Neural cell (in vitro differentiated cells): ENCODE measurements around the gene SLC1A2. TPM values are rescaled to one million over a fixed set of nuclear protein-coding genes. Genes with fewer than 3 reads are reported as not detected.
A peak's percentile ranks its signal among the peaks of the same experiment; 100 is the strongest.

ENCODE experiments used
- H2AFZ ChIP-seq: fragments of 200-600, 300-800 bp; sonication (generic), shearing (Covaris generic); 2 replicates; pipeline ENCODE4 v1.6.0; 2014; ENCODE audit warnings: low read depth, mild to moderate bottlenecking, antibody characterized with exemption, low read length, moderate library complexity
- H3F3A ChIP-seq: fragments of 200-600 bp; shearing (Covaris generic); 2 replicates; pipeline ENCODE4 v1.6.1; 2016; ENCODE audit warnings: mild to moderate bottlenecking, moderate library complexity, mixed read lengths, antibody characterized with exemption, low read length; ENCODE audit not compliant: insufficient read depth, poor library complexity, severe bottlenecking
- H3K27ac ChIP-seq: fragments of 200-600, 300-800 bp; sonication (generic), shearing (Covaris generic); 2 replicates; pipeline ENCODE4 v1.5.1; 2014; ENCODE audit warnings: mild to moderate bottlenecking, low read length, moderate library complexity
- H3K27me3 ChIP-seq: fragments of 300-800, 200-600 bp; sonication (generic), shearing (Covaris generic); 2 replicates; pipeline ENCODE4 v1.6.0; 2014; ENCODE audit warnings: mild to moderate bottlenecking, low read depth, low read length, moderate library complexity; ENCODE audit not compliant: insufficient read depth
- H3K36me3 ChIP-seq: fragments of 300-800, 200-600 bp; sonication (generic), shearing (Covaris generic); 2 replicates; pipeline ENCODE4 v1.5.1; 2014; ENCODE audit warnings: mild to moderate bottlenecking, antibody characterized with exemption, low read length, moderate library complexity; ENCODE audit not compliant: insufficient read depth
- H3K4me2 ChIP-seq: fragments of 300-800, 200-600 bp; sonication (generic), shearing (Covaris generic); 2 replicates; pipeline ENCODE4 v1.6.0; 2014; ENCODE audit warnings: mild to moderate bottlenecking, low read length
- H3K4me3 ChIP-seq: fragments of 300-800, 200-600 bp; sonication (generic), shearing (Covaris generic); 2 replicates; pipeline ENCODE4 v1.5.1; 2014; ENCODE audit warnings: mild to moderate bottlenecking, low read length, moderate library complexity
- H3K79me2 ChIP-seq: fragments of 200-600 bp; shearing (Covaris generic); replicated peaks from 2 replicates; pipeline ENCODE4 v1.6.0; 2014; ENCODE audit warnings: mild to moderate bottlenecking, low read length, moderate library complexity; ENCODE audit not compliant: insufficient read depth
- H3K9ac ChIP-seq: fragments of 300-800, 200-600 bp; sonication (generic), shearing (Covaris generic); 2 replicates; pipeline ENCODE4 v1.6.1; 2016; ENCODE audit warnings: mild to moderate bottlenecking, low read length, mixed read lengths
- H3K9me2 ChIP-seq: fragments of 200-600 bp; shearing (Covaris generic); 2 replicates; pipeline ENCODE4 v1.6.1; 2016; ENCODE audit warnings: mild to moderate bottlenecking, low read length, mixed read lengths; ENCODE audit not compliant: insufficient read depth
- H3K9me3 ChIP-seq: fragments of 200-600, 300-800 bp; sonication (generic), shearing (Covaris generic); 2 replicates; pipeline ENCODE4 v1.6.1; 2016; ENCODE audit warnings: mild to moderate bottlenecking, mixed run types, low read length, moderate library complexity, mixed read lengths
- H4K20me1 ChIP-seq: fragments of 200-600 bp; shearing (Covaris generic); 2 replicates; pipeline ENCODE4 v1.6.1; 2016; ENCODE audit warnings: mild to moderate bottlenecking, mixed run types; ENCODE audit not compliant: insufficient read depth
- EZH2 ChIP-seq: fragments of 200-600, 300-800 bp; shearing (Covaris generic), sonication (generic); IDR thresholded peaks from 2 replicates; pipeline ENCODE4 v1.6.1; 2014; ENCODE audit warnings: antibody characterized with exemption, low read length, borderline replicate concordance, mild to moderate bottlenecking; ENCODE audit not compliant: insufficient read depth, poor library complexity, severe bottlenecking
- POLR2AphosphoS5 ChIP-seq: IDR thresholded peaks from 2 replicates; pipeline ENCODE4 v1.6.1; 2012
- RAD21 ChIP-seq: fragments of 450-650 bp; conservative IDR thresholded peaks from 2 replicates; pipeline ENCODE4 v1.6.1; 2014; ENCODE audit warnings: antibody characterized with exemption, mild to moderate bottlenecking, moderate library complexity
- SMC3 ChIP-seq: fragments of 450-650 bp; conservative IDR thresholded peaks from 2 replicates; pipeline ENCODE4 v1.6.1; 2014; ENCODE audit warnings: antibody characterized with exemption, mild to moderate bottlenecking, moderate library complexity; ENCODE audit not compliant: poor library complexity
- TAF1 ChIP-seq: IDR thresholded peaks from 2 replicates; pipeline ENCODE4 v1.6.1; 2012; ENCODE audit warnings: low read depth
- polyA plus RNA-seq: library from polyadenylated mRNA; depleted of rRNA; stranded (reverse); fragments of >200 nt; gene quantifications from 2 replicates; pipeline ENCODE4 v1.2.3, GENCODE V29; 2014
- TF ChIP-seq, protein P1 (sequence below): fragments of 450-650 bp; IDR thresholded peaks from 2 replicates; pipeline ENCODE4 v1.5.1; 2014; ENCODE audit warnings: antibody characterized with exemption, mild to moderate bottlenecking, moderate library complexity; ENCODE audit not compliant: poor library complexity, severe bottlenecking
- TF ChIP-seq, protein P2 (sequence below): IDR thresholded peaks from 2 replicates; pipeline ENCODE4 v1.6.1; 2012; ENCODE audit warnings: borderline replicate concordance

Gene SLC1A2
- polyA plus RNA-seq, 1 donor from 2014 or later: 134 TPM

DNA sequence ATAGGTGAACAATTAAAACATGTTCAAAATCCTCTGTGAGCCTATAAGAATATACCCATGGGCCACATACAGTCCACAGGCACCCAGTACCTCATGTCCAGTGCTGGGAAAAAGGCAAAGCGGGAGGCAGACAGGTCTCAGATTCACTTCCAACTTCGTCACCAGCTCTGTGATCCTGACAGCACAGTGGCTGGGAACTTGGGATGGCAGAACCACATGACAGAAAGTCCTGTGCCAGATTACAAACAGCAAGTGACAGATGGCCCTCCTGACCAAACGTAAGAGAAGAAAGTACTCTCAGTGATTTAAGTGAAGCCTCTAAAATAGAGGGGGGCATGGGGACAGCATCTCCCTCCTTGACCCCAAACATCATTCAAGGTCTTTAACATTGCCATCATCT lies 5.8 kb downstream of the SLC1A2 start:
- H3K4me3 ChIP-seq: no peak overlapping the region
- no peak for TF ChIP-seq SMC3
- no peak for TF ChIP-seq POLR2AphosphoS5
- no peak for TF ChIP-seq EZH2
- TF ChIP-seq TAF1: no peak

DNA sequence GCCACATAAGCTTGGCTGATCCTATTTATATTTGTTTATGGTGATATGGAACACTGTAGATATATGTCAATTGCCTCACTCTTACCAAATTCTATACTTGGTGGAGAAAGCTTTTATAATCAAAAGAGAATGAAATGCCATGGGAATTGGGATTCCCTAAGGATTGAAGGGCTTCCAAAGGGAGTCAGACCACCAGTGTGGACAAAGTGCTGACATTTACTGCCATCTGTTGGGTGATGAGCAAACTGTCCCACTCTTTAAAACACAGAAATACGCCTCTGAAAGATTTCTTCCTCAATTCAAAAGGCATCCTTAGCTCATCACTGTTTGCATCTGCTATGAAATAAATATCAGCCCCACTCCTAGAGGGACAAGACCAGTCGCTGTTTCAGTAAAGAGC lies 7.1 kb downstream of the SLC1A2 start:
- no peak overlapping the region for H2AFZ ChIP-seq

More for the DNA sequence above, 5.8 kb downstream of the SLC1A2 start:
- Histone ChIP-seq H3F3A (no peaks in the 10 kb centered on the region), H2AFZ (no peak overlapping the region), H3K79me2 (peaks cover 62% of the 10 kb centered on the region), H3K27ac (no peak overlapping the region), H3K9me3 (no peaks in the 10 kb centered on the region), H3K4me2 (no peak overlapping the region), H3K36me3 (no peaks in the 10 kb centered on the region), H3K9me2 (no peaks in the 10 kb centered on the region), H3K9ac (no peak overlapping the region), H4K20me1 (no peaks in the 10 kb centered on the region), H3K27me3 (no peaks in the 10 kb centered on the region)

More for the DNA sequence above, 7.1 kb downstream of the SLC1A2 start:
- Histone ChIP-seq H3F3A (no peaks in the 10 kb centered on the region), H4K20me1 (no peaks in the 10 kb centered on the region), H3K79me2 (peaks cover 49% of the 10 kb centered on the region), H3K9ac (no peak overlapping the region), H3K36me3 (no peaks in the 10 kb centered on the region), H3K27ac (no peak overlapping the region), H3K9me3 (no peaks in the 10 kb centered on the region), H3K27me3 (no peaks in the 10 kb centered on the region), H3K4me2 (no peak overlapping the region), H3K9me2 (no peaks in the 10 kb centered on the region), H3K4me3 (no peak overlapping the region)
- TF ChIP-seq, protein P1, sequence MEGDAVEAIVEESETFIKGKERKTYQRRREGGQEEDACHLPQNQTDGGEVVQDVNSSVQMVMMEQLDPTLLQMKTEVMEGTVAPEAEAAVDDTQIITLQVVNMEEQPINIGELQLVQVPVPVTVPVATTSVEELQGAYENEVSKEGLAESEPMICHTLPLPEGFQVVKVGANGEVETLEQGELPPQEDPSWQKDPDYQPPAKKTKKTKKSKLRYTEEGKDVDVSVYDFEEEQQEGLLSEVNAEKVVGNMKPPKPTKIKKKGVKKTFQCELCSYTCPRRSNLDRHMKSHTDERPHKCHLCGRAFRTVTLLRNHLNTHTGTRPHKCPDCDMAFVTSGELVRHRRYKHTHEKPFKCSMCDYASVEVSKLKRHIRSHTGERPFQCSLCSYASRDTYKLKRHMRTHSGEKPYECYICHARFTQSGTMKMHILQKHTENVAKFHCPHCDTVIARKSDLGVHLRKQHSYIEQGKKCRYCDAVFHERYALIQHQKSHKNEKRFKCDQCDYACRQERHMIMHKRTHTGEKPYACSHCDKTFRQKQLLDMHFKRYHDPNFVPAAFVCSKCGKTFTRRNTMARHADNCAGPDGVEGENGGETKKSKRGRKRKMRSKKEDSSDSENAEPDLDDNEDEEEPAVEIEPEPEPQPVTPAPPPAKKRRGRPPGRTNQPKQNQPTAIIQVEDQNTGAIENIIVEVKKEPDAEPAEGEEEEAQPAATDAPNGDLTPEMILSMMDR: peak; percentile 73
- TF ChIP-seq RAD21 (peak; percentile 76), SMC3 (peak; percentile 77), EZH2 (no peak)
- TF ChIP-seq, protein P2, sequence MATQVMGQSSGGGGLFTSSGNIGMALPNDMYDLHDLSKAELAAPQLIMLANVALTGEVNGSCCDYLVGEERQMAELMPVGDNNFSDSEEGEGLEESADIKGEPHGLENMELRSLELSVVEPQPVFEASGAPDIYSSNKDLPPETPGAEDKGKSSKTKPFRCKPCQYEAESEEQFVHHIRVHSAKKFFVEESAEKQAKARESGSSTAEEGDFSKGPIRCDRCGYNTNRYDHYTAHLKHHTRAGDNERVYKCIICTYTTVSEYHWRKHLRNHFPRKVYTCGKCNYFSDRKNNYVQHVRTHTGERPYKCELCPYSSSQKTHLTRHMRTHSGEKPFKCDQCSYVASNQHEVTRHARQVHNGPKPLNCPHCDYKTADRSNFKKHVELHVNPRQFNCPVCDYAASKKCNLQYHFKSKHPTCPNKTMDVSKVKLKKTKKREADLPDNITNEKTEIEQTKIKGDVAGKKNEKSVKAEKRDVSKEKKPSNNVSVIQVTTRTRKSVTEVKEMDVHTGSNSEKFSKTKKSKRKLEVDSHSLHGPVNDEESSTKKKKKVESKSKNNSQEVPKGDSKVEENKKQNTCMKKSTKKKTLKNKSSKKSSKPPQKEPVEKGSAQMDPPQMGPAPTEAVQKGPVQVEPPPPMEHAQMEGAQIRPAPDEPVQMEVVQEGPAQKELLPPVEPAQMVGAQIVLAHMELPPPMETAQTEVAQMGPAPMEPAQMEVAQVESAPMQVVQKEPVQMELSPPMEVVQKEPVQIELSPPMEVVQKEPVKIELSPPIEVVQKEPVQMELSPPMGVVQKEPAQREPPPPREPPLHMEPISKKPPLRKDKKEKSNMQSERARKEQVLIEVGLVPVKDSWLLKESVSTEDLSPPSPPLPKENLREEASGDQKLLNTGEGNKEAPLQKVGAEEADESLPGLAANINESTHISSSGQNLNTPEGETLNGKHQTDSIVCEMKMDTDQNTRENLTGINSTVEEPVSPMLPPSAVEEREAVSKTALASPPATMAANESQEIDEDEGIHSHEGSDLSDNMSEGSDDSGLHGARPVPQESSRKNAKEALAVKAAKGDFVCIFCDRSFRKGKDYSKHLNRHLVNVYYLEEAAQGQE: no peak
